GM12878 (cell line): ENCODE measurements around the gene TRAF5. TPM values are rescaled to one million over a fixed set of nuclear protein-coding genes. Genes with fewer than 3 reads are reported as not detected.

ENCODE experiments used
- ATAC-seq: fragments of 200-7000 bp; cut with Tn5 transposase; 3 replicates; pipeline ENCODE4 v1.9.1; 2020; ENCODE audit warnings: mild to moderate bottlenecking, moderate library complexity
- BruUV-seq: library from RNA; stranded (reverse); fragments of 400-500 nt; replicated peaks from 2 replicates; lab custom pipeline; 2021; lab: Mats Ljungman, UMichigan
- CTCF ChIA-PET: fragments of 300-600 bp; sonication (Branson Sonifier 250); formaldehyde crosslinking; extraction: SDS; loops from one replicate; lab custom pipeline; 2021; ENCODE audit warnings: inconsistent platforms; lab: Yijun Ruan, JAX
- POLR2A ChIA-PET: fragments of 350-600 bp; formaldehyde crosslinking; extraction: SDS; loops from one replicate; lab custom pipeline; 2021; ENCODE audit warnings: inconsistent platforms; lab: Charles Lee
- RAD21 ChIA-PET: fragments of 300-600 bp; sonication (Branson Sonifier 250); formaldehyde crosslinking; loops from one replicate; lab custom pipeline; 2023; ENCODE audit warnings: antibody characterized with exemption; ENCODE audit not compliant: unreplicated experiment; lab: Charles Lee
- SMC1A ChIA-PET: fragments of 300-600 bp; sonication (Branson Sonifier 250); formaldehyde crosslinking; loops from one replicate; lab custom pipeline; 2023; ENCODE audit not compliant: unreplicated experiment, uncharacterized antibody; lab: Charles Lee
- DNase-seq: peaks from one replicate; pipeline ENCODE4 v3.0.0-alpha.2; 2011; ENCODE audit warnings: low read depth, low spot score
- FAIRE-seq: peaks from 3 replicates; lab custom pipeline; 2011; peaks lifted over from hg19 to GRCh38; lab: Jason Lieb, UNC
- H2AFZ ChIP-seq: 2 replicates; pipeline ENCODE4 v1.6.0; 2011; ENCODE audit warnings: low read depth, low read length, control low read depth; ENCODE audit not compliant: control insufficient read depth
- H3K27ac ChIP-seq: 2 replicates; pipeline ENCODE4 v1.5.1; 2011; ENCODE audit warnings: control low read depth; ENCODE audit not compliant: control insufficient read depth, insufficient read depth
- H3K27me3 ChIP-seq, 2 experiments: replicated peaks in 1 of 2; 2 replicates each; pipeline versions ENCODE4 v1.6.0 to v1.6.1; 2011; ENCODE audit warnings: low read length in 1 of 2; ENCODE audit not compliant: control insufficient read depth in 2 of 2, insufficient read depth in 2 of 2
- H3K36me3 ChIP-seq, 2 experiments: 2 replicates each; pipeline ENCODE4 v1.5.1; 2011; ENCODE audit warnings: low read length in 1 of 2; ENCODE audit not compliant: control insufficient read depth in 2 of 2, insufficient read depth in 2 of 2
- H3K4me1 ChIP-seq: 2 replicates; pipeline ENCODE4 v1.6.1; 2011; ENCODE audit warnings: mild to moderate bottlenecking, low read length, moderate library complexity, mixed read lengths; ENCODE audit not compliant: control insufficient read depth, insufficient read depth
- H3K4me2 ChIP-seq: 2 replicates; pipeline ENCODE4 v1.6.0; 2011; ENCODE audit warnings: control low read depth; ENCODE audit not compliant: control insufficient read depth, insufficient read depth
- H3K4me3 ChIP-seq: fragments of 200-600 bp; sonication (generic); 2 replicates; pipeline ENCODE4 v1.5.1; 2016
- H3K79me2 ChIP-seq: 2 replicates; pipeline ENCODE4 v1.6.0; 2011; ENCODE audit warnings: low read length; ENCODE audit not compliant: control insufficient read depth, insufficient read depth
- H3K9ac ChIP-seq: 2 replicates; pipeline ENCODE4 v1.8.0; 2011; ENCODE audit warnings: low read length, control low read depth, mixed read lengths; ENCODE audit not compliant: control insufficient read depth, insufficient read depth
- H3K9me3 ChIP-seq: replicated peaks from 3 replicates; pipeline ENCODE4 v1.5.1; 2011; ENCODE audit warnings: mild to moderate bottlenecking, low read length; ENCODE audit not compliant: control insufficient read depth, insufficient read depth
- H4K20me1 ChIP-seq: 2 replicates; pipeline ENCODE4 v1.6.0; 2011; ENCODE audit not compliant: control insufficient read depth, insufficient read depth
- KAT2A ChIP-seq: conservative IDR thresholded peaks from 2 replicates; pipeline ENCODE4 v1.6.1; 2011; ENCODE audit warnings: low read depth, low read length; ENCODE audit not compliant: control insufficient read depth
- NRF1 ChIP-seq: conservative IDR thresholded peaks from 2 replicates; pipeline ENCODE4 v1.6.1; 2011; ENCODE audit warnings: mild to moderate bottlenecking, low read depth, low read length, improper control_type of control experiment
- PAX5 ChIP-seq: IDR thresholded peaks from 2 replicates; pipeline ENCODE4 v1.6.1; 2011; ENCODE audit warnings: low read depth, low read length, borderline replicate concordance
- RFX5 ChIP-seq: IDR thresholded peaks from 2 replicates; pipeline ENCODE4 v1.6.1; 2011; ENCODE audit warnings: low read depth, low read length, improper control_type of control experiment
- TCF12 ChIP-seq: IDR thresholded peaks from 2 replicates; pipeline ENCODE4 v1.6.1; 2011; ENCODE audit warnings: low read depth, mild to moderate bottlenecking, low read length
- ZNF592 ChIP-seq: fragments of 450-650 bp; IDR thresholded peaks from 2 replicates; pipeline ENCODE4 v1.6.1; 2017; ENCODE audit warnings: mild to moderate bottlenecking, moderate library complexity
- WGBS: methylation state at CpG from one replicate; pipeline ENCODE4 v1.1.6; 2016; ENCODE audit warnings: low lambda C conversion rate; ENCODE audit not compliant: insufficient replicate concordance, insufficient coverage; ENCODE audit errors: missing lambda C conversion rate; 5-methylcytosine and 5-hydroxymethylcytosine counted together
- in situ Hi-C: fragments of 300-500 bp; cut with MboI; formaldehyde crosslinking; loops from 9 replicates; pipeline ENCODE4 v1.14.3; 2018; ENCODE audit warnings: mixed read lengths
- intact Hi-C: fragments of 100-400 bp; cut with micrococcal nuclease; formaldehyde crosslinking; loops from one replicate; pipeline ENCODE4 v1.14.2; 2022; ENCODE audit not compliant: unreplicated experiment
- polyA plus RNA-seq, 11 experiments: library from polyadenylated mRNA; depleted of rRNA in 4 of 11; unstranded in 6 of 11; stranded (reverse) in 5 of 11; fragments of >200 nt; fragmentation: Nextera tagmentation in 4 of 11; fragmentation: Illumina TruSeq in 1 of 11; extraction: Ambion mirVana in 4 of 11; extraction: Trizol in 1 of 11; gene quantifications; 1 replicate in 1 of 11; 2 replicates in 10 of 11; pipeline versions ENCODE4 v1.2.1 to v1.2.3, GENCODE V29; 2011 to 2016; ENCODE audit warnings: inconsistent platforms in 2 of 11, missing spikeins in 2 of 11, low read depth in 1 of 11
- total RNA-seq, 4 experiments: library from RNA; depleted of rRNA in 3 of 4; stranded (reverse); fragments of >200 nt in 3 of 4; fragmentation: Illumina TruSeq in 1 of 4; extraction: Trizol in 1 of 4; gene quantifications; 2 replicates each; pipeline versions ENCODE4 v1.2.1 to v1.2.3, GENCODE V29; 2013 to 2021

TRAF5 gene
- total and polyA plus RNA-seq, 10 of the 15 experiments (the other 5 are each of a cell fraction or from before 2014, with no cell fraction given) = 10.6 to 36.5 (median 26.3) TPM

GRCh38 chr1:211287218-211287617 is 39.4 kb upstream of the TRAF5 start (continued):
- TF ChIP-seq PAX5 (no peak), ZNF592 (no peak), TCF12 (no peak)

- no peak for FAIRE-seq
- Histone ChIP-seq H4K20me1 (no peaks in the 10 kb centered on the region), H3K79me2 (no peaks in the 10 kb centered on the region), H3K27me3 (no peaks in the 10 kb centered on the region), H3K9ac (no peak overlapping the region), H3K27ac (no peak overlapping the region), H3K4me1 (no peaks in the 10 kb centered on the region), H3K36me3 (peaks cover 2 to 25% of the 10 kb centered on the region in 2 experiments), H2AFZ (no peak overlapping the region), H3K9me3 (no peaks in the 10 kb centered on the region), H3K4me2 (no peak overlapping the region), H3K4me3 (no peak overlapping the region)
- no peak for DNase-seq
- ChIA-PET POLR2A (no interaction called here), CTCF (interaction anchor here (0.6 to 1.1 kb wide), 2 partner anchors 16 to 31 kb away, joined by 3 read pairs; no protein-coding TSS in a partner anchor), RAD21 (no interaction called here), SMC1A (interaction anchor here (1.5 kb wide), 1 partner anchor 8 kb away, joined by 3 read pairs; no protein-coding TSS in a partner anchor)
- no TSS peak for BruUV-seq
- in situ Hi-C loops = no loop called here
- intact Hi-C loops = no loop called here
- ATAC-seq = no peak
- 95% methylated on average over 2 of the region's 2 CpGs for WGBS
- TF ChIP-seq KAT2A (no peak), NRF1 (no peak), RFX5 (no peak)
Measured at GRCh38 chr1:211292411-211292810, 34.2 kb upstream of the TRAF5 start.
